Germinal center (tissue), 1 donor: Measurements from ENCODE around the gene SDE2.
A peak's percentile ranks its signal among the peaks of the same experiment; 100 is the strongest.
"Not testable (repeated sequence)": the region's sequence is repeated elsewhere in the genome, so short reads cannot be mapped to it uniquely, and the experiment has no call there.

Source experiments
- DNase-seq: peaks from one replicate; pipeline ENCODE4 v3.0.0; 2012; ENCODE audit warnings: mixed read lengths, low spot score

Gene SDE2

DNA sequence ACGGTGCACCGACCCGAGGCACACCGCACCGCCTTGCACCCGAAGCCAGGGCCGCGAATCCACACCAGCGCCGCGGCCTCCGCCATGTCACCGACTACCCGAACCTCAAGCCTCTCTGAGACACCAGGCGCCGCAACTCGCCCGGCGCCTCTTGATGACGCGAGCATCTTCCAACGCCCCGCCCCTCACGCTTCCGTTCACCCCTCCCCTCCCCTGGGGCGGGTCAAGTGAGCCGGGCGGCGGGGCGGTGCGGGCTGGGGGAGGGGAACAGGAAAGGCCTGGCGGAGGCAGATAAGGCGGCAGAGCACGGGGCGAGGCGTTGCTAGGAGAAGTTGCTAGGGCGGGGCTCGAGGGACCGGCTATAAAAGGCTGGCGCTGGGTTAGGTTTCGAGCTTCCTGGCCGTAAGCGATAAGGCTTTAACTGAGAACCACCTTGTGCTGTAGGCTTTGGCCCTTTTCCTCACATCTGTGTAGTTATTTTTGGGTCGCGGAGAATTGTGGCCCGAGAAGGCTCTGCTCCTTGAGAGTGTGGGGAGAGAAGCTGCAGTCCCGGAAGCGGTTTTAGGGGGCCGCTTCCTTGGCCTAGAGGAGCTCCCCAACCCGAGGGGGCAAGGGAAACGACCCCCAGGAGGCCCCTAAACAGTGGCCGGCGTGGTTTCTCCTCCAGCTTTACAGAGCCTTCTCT is at the start of gene SDE2:
Gene SDE2, minus strand, starts transcription at position 117 of the 685 bp plus-strand sequence. Its CDS starts 31 bp downstream, at position 86.
- DNase-seq = peak; percentile 96

DNA sequence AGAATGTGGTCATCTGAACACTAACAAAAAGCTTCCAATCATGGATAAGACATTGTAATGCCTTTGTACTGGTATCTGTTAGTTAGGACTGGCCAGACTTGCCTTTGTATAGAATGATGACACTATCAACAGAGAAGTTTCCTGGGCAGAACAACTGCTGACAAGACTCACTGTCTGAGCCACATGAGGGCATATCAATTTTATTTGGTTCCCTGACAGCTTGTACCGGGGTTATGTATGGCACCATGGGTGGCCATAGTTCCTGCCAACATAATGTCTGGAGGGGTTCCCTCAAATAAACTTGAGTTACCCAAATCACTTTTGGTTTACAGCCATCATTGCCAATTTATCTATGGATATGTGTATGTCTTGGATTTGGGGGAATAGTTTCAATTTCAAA is 49.7 kb upstream of the SDE2 start:
- no peak for DNase-seq

DNA sequence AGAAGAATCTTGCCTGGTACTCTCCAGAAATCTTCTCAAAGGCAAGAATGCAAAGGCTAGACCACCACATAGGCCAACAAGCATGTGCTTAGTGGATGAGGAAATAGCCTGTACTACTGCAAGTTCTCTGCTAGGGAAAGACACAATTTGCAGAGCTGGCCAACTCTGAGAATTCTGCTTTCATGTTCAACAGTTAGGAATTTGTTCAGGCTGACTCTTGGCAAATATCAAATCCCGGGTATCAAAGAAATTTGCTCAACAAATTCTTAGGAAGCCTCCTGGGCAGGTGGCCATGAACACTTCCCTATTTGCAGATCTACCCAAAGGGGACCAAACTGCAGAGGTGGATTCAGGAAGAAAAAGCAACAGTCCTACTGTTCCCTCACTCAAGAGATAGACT is 48.4 kb upstream of the SDE2 start:
- DNase-seq = no peak

DNA sequence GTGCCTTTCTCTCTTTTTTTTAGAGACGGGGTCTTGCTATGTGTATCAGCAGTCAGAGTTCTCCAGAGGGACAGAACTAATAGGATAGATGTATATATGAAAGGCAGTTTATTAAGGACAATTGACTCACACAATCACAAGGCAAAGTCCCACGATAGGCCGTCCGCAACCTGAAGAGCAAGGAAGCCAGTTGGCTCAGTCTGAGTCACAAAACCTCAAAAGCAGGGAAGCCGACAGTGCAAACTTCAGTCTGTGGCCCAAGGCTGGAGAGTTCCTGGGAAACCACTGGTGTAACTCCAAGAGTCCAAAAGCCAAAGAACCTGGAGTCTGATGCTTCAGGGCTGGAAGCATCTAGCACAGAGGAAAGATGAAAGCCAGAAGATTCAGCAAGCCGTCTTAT is 47.1 kb upstream of the SDE2 start:
- DNase-seq = no peak

DNA sequence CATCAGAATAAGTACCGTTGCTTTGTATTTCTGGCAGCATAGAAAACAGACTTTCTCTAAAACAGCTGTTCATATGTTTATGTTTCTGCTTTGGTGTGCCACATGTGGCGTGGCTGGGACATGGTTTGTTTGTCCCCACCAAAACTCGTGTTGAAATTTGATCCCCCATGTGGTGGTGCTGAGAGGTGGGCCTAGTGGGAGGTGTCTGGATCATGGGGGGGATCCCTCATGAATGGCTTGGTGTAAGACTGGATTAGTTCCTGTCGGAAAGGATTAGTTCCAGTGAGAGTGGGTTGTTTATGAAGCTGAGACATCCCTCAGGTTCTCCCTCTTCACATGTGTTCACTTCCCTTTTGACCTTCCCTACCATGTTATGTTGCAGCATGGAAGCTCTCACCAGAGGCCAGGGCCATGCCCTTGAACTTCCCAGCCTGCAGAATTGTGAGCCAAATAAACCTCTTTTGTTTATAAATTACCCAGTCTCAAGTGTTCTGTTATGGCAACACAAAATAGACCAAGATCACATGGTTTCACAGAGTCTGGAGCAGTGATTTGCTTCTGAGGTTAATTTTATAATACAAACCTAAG is 45.5 kb upstream of the SDE2 start:
- no peak for DNase-seq

DNA sequence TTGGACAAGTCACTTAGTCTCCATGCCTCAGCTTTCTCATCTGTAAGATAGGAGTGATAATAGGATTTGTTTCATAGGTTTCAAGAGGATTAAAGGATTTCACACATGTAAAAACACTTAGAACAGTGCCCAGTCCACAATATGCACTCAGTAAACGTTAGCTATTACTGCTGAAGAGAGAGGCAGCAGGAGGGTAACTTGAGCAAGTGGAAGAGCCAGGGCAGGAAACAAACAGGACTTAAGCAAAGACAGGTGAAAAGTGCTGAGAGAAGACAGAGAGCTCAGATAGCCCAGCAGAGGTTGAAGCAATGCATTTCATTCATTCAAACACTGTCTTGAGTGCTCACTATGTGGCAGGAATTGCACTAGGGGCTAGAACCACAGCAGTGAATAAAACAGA is 42.3 kb upstream of the SDE2 start:
- no peak for DNase-seq

DNA sequence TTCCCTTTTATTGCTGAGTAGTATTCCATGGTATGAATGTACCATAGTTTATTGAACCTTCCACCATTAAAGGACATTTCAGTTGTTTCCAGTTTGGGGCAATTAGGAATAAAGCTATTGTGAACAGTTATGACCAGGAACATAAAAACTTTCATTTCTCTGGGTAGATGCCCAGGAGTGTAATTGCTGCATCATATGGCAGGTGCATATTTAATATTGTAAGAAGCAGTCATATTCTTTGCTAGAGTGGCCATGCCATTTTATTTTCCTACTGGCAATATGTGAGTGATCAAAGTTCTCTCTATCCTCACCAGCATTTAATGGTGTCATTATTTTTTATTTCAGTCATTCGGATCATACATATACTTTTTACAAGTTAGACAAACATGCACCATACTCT is 39.5 kb upstream of the SDE2 start:
- DNase-seq = no peak

DNA sequence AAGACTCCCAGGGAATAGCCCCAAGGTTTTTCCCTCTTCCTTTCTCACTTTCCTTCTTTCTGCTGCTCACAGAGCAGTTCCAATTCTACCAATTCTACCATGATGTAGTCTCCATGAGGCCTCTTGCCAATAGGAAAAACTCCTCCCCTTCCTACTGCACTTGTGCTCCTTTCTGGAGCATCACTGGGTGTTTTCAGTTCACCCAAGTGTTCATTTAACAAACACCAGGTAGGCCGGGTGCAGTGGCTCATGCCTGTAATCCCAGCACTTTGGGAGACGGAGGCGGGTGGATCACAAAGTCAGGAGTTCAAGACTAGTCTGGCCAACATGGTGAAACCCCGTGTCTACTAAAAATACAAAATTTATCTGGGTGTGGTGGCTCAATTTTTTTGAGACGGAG is 36.8 kb upstream of the SDE2 start:
- no peak for DNase-seq

DNA sequence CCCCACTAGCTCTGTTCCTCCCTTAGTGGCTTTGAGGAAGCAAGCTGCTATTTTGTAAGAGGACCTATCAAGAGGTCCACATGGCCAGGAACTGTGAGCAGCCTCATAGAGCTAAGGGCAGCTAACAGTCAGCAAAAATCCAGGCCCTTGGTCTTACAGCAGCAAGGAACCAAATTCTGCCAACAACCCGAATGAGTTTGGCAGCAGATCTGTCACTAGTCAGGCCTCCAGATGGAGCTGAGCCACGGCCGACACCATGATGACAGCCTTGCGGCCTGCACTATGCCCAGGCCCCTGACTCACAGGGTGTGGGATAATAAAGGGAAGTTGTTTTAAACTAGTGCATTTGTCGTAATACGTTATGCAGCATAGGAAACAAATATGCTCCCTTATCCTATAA is 35.3 kb upstream of the SDE2 start:
- no peak for DNase-seq

DNA sequence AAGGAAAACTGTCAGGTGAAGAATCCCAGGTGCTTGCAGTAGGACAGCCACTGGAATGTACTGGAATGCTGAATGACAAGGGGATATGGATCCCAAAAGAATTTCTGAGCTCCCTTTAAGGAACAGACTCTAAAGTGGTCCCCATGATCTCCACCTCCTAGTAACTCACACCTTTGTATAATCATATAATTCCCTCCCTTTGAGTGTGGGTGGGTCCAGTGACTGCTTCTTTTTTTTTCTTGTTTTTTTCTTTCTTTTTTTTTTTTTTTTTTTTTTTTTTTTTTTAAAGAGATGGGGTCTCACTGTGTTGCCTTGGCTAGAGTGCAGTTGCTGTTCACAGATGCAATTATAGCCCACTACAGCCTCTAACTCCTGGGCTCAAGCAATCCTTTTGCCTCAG is 34.8 kb upstream of the SDE2 start:
- DNase-seq = no peak

DNA sequence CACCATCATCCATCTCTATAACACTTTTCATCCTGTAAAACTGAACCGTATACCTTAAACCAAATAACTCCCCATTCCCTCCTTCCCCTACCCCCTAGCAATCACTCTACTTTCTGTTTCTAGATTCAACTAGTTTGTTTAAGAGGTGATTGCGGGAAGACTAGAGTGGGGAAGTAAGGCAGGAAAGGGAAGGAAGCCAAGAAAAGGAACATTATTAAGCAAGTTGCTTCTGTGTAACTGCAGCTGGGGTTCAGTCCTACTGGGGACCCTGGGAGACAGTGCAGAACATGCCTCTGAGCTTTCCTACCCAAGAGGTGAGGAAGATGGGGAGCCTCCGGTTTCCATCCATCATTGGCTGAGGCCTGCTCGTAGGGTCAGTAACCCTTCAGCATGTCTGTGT is 34.4 kb upstream of the SDE2 start:
- DNase-seq = no peak

DNA sequence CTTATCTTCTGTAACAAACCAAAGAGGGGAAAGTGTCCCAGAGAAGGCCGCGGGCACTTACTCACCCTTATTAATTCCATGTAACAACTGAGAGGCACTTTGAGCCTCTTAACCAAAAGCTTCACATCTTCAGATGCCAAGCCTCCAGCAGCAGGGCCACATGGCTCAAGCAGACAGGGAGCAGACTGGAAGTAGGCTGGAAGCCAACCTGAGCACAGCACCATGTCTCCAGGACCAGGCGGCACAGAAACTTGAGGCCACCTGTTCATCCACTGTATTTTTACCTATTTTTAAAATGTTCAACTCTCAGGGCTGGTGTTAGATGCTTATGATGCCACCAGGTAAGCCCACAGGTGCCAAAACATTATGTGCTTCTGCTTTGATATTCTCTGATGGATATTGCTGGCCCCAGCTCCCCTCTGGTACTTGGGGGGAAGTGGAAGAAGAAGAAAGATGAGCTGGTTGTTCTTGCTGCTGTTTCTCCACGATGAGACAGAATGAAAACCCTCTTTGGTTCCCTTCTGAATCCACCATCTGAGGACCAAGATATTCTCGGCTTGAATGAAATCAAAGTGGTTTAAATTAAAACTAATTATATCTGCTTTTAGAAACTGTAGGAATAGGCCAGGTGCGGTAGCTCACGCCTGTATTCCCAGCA is 30.6 kb upstream of the SDE2 start:
- DNase-seq = no peak

DNA sequence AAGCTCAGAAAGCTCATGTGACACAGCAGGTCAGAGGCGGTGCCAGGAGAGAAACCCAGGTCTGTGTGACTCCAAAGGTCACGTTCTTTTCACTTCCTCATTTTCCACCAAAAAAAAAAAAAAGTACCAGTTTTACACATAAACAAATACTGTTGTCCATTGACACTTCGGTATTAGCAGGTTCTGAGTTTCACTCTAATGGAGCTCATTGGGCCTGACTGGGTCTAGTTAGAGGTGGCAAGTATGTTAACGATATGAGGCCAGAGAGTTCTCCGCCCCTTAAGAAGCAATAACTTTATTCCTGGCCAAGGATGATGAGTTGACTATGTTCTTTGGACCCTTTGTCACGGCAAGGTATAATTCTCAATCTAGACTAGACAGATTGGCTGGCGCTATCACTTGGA is 30.0 kb upstream of the SDE2 start:
- peak; percentile 61 for DNase-seq

DNA sequence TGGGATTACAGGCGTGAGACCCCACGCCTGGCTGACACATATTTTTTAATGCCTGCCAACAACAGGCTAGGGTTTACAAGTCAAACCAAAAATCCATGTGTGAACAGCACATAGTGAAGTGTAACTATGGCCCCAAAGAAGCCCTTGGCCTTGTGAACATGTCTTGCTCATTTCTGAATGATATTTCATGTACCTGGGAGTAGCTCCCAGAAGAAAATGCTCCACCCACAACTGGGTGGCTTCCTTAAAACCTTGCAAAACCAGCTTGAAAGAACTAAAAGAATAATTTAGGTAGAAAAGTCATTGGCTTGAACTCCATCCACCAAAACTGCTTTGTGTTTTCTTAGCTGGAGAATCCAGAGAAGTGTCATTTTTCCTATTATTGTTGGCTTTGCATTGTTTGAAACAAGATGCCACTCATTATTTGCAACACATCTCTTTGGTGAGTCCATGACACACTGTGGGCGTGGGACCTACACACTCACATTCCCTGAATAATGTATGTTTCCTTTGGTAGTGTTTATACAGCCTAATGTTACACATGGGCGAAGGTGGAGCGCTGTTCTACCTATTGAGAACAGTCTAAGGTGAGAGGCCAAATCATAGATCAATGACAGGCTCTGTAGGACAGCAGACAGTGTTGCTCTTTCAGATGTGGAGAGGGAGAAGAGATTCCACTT is 28.5 kb upstream of the SDE2 start:
- no peak for DNase-seq

DNA sequence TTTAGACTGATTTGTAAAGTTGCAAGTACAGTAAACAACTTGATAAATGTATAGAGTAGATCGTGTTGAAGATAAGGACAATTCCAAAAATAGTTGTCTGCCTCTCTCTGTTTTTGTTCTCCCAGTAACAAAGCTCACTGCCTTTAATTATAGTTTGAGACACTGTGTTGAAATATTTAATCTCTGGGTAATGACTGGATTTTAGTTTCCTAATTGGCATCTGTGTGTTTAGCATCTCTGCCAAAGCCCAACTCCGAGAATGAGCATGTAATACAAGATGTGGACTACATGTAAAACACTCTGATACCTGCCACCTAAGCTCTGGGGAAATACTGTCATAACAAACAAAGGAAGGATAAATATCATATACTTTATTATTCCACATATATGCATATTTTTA is 27.7 kb upstream of the SDE2 start:
- DNase-seq = no peak

DNA sequence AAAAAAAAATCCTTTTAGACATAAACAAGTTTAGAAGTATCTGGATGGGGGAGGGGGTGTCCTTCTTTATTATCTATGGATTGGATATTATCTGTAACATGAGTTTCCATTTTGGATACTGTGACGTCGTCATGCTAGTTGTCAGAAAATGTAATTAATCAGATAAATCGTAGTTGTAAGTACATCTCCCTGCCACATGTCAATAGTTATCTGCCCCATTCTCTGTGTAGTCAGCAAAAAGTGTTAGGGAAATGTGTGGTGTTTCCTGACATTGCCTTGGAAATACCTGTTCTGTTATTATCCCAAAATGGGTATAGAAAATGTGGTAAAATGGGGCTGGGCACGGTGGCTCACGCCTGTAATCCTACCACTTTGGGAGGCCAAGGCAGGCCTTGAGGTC is 24.6 kb upstream of the SDE2 start:
- no peak for DNase-seq

DNA sequence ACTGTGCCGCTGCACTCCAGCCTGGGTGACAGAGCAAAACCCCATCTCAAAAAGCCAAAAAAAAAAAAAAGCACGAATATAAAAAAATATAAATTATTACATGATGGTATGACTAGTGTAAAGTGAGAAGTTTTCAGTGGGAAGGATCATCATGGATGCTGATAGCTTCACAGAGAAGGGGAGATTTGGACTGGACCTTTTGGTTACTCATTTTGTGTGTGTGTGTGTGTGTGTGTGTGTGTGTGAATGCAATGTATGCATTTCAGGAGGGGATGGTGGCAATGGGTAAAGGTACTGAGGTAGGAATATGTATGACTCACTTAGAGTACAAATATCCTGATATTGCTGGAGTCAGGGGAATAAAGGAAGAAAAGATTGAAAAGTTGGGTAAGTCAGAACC is 22.7 kb upstream of the SDE2 start:
- DNase-seq = no peak

DNA sequence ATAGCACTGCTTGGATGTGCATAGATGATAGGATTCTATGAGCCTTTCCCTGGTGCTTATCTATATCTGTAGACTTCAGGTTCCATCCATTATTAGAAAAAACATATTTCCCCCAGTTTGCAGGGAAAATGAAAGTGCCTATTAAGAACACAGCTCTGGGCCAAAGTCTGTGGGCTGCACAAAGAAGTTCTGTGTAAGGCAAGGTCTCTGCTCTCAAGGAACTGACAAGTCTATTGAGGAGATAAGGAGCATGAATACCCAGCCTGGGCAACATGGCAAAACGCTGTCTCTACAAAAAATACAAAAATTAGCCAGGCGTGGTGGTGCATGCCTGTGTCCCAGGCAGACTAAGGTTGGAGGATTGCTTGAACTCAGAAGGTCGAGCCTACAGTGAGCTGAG is 22.3 kb upstream of the SDE2 start:
- no peak for DNase-seq

DNA sequence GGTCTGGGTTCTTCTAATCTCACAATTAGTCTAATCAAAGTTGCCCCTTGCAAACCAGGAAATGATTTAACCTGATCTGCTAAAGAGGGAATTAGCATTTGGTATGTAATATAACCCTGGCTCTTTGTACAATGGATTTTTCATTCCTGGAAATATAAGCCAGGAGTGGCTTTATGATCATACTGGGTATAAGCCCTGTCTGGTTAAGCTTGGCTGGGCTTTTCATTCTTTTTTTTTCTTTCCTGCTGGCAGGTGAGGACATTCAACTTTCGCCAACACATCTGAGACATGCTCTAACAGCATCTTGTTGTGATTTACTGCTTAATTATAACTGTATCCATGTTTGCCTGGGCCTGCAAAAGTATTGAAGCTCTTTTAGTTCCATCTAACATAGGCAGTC is 20.4 kb upstream of the SDE2 start:
- DNase-seq = no peak

DNA sequence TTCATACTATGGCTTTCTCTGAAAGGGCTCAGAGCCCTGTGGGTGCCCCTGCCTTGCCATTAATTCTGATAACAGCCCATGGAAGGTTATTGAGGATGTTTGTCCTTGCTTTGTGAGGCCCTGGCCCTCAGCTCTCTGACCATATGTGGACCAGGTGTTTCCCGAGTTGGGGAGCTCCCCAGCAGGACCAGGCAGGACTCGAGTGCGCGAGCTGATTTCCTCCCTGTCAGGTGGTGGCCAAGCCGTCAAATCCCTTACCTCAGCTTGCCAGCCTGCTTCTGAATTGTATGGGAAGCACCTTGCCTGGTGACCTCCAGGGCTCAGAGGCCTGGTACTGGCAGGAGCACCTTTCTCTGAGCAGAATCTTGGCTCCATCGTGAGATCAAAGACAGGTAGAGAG is 17.9 kb upstream of the SDE2 start:
- DNase-seq = no peak

DNA sequence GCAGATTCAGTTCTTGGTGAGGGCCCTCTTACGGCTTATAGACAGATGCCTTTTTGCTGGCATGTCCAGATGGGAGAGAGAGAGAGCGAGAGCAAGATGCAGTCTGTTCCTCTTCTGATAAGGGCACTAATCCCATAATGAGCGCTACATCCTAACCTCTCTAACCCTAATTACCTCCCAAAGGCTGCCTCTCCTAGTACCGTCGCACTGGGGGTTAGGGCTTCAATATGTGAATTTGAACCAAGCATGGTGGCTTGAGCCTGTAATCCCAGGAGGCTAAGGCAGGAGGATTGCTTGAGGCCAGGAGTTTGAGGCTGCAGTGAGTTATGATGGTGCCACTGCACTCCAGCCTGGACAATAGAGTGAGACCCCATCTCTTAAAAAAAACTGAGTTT is 10.5 kb upstream of the SDE2 start:
- no peak for DNase-seq

DNA sequence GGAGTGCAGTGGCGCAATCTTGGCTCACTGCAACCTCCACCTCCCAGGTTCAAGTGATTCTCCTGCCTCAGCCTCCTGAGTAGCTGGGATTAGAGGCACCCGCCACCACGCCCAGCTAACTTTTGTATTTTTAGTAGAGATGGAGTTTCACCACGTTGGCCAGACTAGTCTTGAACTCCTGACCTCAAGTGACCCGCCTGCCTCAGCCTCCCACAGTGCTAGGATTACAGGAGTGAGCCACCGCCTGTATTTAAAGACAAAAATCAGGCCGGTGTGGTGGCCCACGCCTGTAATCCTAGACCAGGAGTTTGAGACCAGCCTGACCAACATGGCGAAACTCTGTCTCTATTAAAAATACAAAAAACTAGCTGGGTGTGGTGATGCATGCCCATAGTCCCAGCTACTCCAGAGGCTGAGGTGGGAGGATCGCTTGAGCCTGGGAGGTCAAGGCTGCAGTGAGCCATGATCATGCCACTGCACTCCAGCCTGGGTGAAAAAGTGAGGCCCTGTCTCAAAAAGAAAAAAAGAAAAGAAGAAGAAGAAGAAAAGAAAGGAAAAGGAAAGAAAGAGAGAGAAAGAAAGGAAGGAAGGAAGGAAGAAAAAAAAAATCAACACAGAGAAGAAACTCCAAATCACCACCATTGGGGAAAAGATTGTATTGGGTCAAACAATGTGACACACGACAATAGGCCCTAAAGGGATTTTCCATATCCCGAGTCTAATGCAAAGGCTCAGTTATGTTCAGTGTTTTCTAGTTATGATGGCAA is 8.2 kb upstream of the SDE2 start:
- DNase-seq = not testable (repeated sequence)
